Vagina (tissue), 2 donors: ENCODE data around the gene NAP1L5.
A peak's percentile ranks its signal among the peaks of the same experiment; 100 is the strongest.

ENCODE experiments used
- POLR2AphosphoS5 ChIP-seq, 2 donors: sonication (generic); formaldehyde crosslinking; IDR thresholded peaks; one replicate each; pipeline ENCODE4 v1.9.0; 2017; ENCODE audit warnings: antibody characterized with exemption in 2 of 2, mild to moderate bottlenecking in 2 of 2, low read depth in 1 of 2; ENCODE audit not compliant: insufficient read depth in 1 of 2
- TF ChIP-seq, protein P1 (sequence below), 3 experiments: fragments of 450-650 bp in 2 of 3; fragments of 200-600 bp in 1 of 3; sonication (generic) in 1 of 3; IDR thresholded peaks; one replicate each; pipeline ENCODE4 v1.5.1; 2017 to 2019; ENCODE audit warnings: antibody characterized with exemption in 3 of 3, mild to moderate bottlenecking in 2 of 3, moderate library complexity in 2 of 3

DNA sequence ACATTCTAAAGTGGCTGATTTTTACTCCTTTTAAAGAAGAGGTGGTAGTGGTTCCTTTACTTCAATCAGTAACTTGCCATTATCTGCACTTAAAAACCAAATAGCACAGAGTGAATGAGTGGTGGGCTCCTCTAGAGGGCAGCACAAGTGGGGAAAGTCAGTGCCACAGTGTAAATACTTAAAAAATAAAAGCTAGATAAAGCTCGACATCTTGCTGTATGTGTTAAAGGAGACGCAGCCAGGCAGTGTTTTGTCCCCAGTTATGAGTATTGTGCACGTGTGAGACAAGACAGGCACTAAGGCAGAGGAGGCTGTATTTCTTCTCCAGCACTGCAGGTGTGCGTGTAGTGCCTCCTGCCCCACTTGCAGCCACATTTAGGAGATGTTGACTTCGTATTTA is 24.6 kb downstream of the NAP1L5 start:
- TF ChIP-seq, protein P1, sequence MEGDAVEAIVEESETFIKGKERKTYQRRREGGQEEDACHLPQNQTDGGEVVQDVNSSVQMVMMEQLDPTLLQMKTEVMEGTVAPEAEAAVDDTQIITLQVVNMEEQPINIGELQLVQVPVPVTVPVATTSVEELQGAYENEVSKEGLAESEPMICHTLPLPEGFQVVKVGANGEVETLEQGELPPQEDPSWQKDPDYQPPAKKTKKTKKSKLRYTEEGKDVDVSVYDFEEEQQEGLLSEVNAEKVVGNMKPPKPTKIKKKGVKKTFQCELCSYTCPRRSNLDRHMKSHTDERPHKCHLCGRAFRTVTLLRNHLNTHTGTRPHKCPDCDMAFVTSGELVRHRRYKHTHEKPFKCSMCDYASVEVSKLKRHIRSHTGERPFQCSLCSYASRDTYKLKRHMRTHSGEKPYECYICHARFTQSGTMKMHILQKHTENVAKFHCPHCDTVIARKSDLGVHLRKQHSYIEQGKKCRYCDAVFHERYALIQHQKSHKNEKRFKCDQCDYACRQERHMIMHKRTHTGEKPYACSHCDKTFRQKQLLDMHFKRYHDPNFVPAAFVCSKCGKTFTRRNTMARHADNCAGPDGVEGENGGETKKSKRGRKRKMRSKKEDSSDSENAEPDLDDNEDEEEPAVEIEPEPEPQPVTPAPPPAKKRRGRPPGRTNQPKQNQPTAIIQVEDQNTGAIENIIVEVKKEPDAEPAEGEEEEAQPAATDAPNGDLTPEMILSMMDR (IDR thresholded peaks at IDR 0.05) = peak in 1 of 3 experiments; percentile 6
- TF ChIP-seq POLR2AphosphoS5 (IDR thresholded peaks at IDR 0.05; ENCODE audit: insufficient read depth in 1 of 2, low read depth in 1 of 2) = no peak
